Caki2 (cell line): ENCODE measurements around the gene ZYX. TPM values are rescaled to one million over a fixed set of nuclear protein-coding genes. Genes with fewer than 3 reads are reported as not detected.
"Not testable (repeated sequence)": the region's sequence is repeated elsewhere in the genome, so short reads cannot be mapped to it uniquely, and the experiment has no call there.

Experiments
- DNase-seq: peaks from one replicate; pipeline ENCODE4 v3.0.0-alpha.2; 2015; ENCODE audit warnings: low read depth
- in situ Hi-C: cut with HindIII; loops from 2 replicates; pipeline ENCODE4 v1.10.0; 2016; ENCODE audit warnings: low sequenced_read_pairs, low pct_unique_long_range_greater_than_20kb, mixed read lengths
- total RNA-seq: library from RNA; depleted of rRNA; stranded (reverse); fragments of >200 nt; shearing (Covaris generic); gene quantifications from 2 replicates; pipeline ENCODE4 v1.2.3, GENCODE V29; 2014; ENCODE audit warnings: low replicate concordance

Gene ZYX
- total RNA-seq, 1 experiment from 2014 or later: 23.2 TPM

- DNase-seq: no peak
- in situ Hi-C loops: no loop called here
Measured at GRCh38 chr7:143392875-143393266, 11.7 kb downstream of the ZYX start.

- in situ Hi-C loops: no loop called here
- no peak for DNase-seq
Measured at GRCh38 chr7:143393267-143394041, 12.3 kb downstream of the ZYX start.

GRCh38 chr7:143394068-143394467 is 12.9 kb downstream of the ZYX start:
- in situ Hi-C loops: no loop called here
- DNase-seq: no peak

DNA sequence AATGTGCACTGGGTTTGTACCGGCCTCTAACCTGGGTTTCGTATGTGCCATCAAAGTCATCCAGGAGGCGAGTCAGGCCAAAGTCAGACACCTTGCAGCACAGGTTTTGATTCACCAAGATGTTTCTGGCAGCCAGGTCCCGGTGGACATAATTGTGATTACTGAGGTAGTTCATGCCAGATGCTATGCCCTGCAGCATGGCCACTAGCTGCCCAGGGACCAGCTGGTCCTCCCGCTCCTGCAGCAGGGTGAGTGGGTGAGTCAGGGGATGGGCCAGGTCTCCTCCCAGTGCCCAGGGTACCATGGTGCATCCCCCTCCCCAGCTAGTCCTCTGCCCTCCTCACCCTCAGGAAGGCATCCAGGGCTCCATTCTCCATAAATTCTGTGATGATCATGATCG is 13.6 kb downstream of the ZYX start:
- DNase-seq: no peak
- in situ Hi-C loops: no loop called here

DNA sequence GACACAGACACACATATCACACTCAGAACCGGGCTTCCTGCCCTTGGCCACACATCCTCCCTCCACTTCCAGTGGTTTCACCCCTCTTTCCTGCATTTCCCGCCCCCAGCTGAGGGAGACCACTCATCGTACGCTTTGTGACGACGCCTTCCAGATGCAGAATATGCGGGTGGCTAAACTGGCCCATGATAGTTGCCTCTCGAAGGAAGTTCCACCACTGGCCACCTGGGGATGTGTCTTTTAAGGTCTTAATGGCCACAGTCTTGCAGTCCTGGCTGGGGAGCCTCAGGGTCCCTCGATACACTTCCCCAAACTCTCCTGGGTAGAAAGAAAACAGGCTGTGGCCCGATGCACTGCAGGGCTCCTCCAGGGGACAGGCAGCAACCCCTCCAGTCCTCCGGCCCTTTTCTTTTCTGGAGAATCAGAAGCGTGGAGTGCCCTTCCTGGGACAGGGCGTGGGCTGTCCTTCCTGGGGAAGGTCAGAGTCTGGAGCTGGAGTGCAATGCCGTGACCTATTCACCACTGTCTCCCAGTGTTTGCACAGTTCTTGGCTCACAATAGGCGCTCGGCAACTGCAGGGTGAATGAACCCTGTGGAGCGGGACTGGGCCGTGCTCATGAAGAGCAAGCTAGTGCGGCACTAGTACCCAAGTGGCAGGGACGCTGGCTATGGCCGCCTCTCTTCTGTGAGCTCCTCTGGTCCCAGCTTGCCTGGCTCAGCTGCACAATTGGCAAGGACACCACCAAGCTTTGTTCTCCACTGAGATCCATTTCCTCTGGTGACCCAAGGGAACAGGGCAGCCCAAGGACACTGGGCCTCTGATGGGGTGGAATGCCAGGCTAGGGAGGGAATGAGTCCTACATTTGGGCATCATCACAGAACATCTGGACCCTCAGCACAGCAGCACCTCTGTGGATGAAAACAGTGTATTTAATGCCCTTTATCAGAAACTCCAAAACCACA is 14.3 kb downstream of the ZYX start:
- in situ Hi-C loops: no loop called here
- DNase-seq: no peak

- in situ Hi-C loops: no loop called here
- no peak for DNase-seq
Measured at GRCh38 chr7:143396182-143396581, 15.0 kb downstream of the ZYX start.

DNA sequence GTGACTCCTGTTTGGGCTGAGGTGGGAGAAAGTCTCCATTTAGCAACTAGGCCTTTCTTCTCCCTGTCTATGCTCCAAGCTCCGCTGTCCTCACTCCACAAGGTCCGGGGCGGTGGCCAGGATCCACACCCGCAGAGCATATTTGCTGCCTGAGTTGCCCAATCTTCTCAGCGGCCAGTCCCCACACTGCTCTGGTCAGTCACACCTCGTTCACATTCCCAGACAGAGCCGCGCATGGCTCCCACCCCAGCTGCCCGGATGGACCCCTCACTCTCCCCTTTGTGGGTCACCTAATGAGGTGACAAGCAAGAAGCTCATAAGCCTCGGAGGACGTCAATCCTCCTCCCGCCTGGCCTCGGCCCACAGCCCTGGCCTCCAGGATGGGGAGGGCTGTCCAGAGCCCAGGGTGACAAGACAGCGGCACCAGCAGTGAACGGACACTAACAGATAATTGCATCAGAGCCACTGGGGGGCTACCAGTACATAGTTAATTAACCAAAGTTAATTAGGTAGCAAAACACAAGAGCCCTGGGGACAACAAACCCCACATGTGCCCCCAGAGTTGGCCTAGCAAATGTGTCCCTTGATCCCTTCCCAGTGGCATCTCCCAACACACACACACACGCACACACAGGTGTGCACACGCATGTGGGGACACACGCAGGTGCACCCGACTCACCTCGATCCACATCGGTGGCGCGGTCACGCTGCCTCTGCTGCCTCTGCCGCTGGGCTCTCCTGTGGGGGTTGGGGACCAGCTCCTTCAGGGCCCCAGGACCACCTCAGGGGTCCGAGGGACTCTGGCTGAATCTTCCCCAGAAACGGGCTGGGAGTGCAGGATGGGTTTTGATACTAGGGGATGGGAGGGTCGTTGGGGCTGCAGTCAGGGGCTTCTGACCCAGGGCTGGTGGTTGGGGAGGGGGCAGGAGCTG is 15.7 kb downstream of the ZYX start:
- no peak for DNase-seq
- in situ Hi-C loops: no loop called here

DNA sequence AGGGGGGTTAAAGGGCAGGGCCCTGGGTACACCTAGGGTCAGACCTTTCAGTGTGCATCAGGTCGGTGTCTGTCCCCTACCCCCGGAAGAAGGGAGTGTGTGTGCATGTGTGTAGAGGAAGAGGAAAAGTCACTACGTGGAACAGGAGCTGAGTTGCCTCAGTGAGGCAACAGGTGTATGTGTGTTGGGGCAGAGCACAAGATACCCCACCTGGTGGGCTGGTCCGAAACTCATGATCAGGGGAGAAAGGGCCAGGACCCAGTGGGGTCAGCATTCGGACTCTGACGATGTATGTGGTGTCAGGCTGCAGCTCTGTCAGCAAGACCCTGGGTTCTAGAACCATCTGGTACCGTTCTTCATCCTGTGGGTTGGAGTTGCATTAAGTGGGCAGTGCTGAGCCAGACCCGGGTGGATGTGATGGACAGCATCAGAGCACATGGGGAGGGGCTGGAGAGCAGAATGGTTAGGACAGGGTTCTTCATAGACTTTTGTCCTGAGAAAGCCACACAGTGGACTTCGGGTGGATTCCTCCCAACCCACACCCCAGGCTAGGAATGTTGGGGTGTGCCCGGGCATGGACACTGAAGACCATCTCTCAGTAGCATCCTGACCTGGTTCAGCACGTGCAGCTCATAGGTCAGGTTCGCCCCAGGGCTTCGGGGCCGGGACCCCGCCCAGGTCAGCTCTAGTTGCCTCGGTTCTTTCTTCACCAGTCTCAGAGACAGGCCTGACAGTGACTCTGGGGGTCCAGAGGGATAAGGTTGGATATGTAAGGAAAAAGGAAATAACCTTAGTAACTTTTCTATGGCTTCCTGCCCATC is 16.8 kb downstream of the ZYX start:
- in situ Hi-C loops: no loop called here
- no peak for DNase-seq

- no peak for DNase-seq
- in situ Hi-C loops: no loop called here
Measured at GRCh38 chr7:143398616-143399015, 17.5 kb downstream of the ZYX start.

GRCh38 chr7:143399151-143399550 is 18.0 kb downstream of the ZYX start:
- DNase-seq: no peak
- in situ Hi-C loops: no loop called here

DNA sequence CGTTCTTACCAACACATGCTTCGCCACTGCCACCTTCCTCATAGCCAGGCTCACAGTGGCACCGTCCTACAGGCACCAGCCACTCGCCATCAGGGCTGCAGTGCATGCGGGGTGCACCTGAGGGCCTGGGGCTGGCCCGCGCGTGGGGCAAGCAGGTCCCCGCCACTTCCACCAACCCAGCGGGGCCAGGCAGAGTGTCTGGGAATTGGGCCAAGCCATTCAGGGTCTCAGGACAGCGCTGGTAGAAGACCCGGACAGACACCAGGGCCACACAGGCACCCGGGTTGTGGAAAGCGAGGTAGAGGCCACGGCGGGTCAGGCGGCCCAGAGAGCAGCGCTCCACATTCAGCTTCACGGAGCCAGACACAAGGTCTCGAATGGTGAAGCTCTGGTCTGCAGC is 18.5 kb downstream of the ZYX start:
- no peak for DNase-seq
- in situ Hi-C loops: no loop called here

GRCh38 chr7:143401265-143401664 is 20.1 kb downstream of the ZYX start:
- in situ Hi-C loops: no loop called here
- DNase-seq: no peak

- in situ Hi-C loops, DNase-seq: not testable (repeated sequence)
Measured at GRCh38 chr7:143402233-143402632, 21.1 kb downstream of the ZYX start.

DNA sequence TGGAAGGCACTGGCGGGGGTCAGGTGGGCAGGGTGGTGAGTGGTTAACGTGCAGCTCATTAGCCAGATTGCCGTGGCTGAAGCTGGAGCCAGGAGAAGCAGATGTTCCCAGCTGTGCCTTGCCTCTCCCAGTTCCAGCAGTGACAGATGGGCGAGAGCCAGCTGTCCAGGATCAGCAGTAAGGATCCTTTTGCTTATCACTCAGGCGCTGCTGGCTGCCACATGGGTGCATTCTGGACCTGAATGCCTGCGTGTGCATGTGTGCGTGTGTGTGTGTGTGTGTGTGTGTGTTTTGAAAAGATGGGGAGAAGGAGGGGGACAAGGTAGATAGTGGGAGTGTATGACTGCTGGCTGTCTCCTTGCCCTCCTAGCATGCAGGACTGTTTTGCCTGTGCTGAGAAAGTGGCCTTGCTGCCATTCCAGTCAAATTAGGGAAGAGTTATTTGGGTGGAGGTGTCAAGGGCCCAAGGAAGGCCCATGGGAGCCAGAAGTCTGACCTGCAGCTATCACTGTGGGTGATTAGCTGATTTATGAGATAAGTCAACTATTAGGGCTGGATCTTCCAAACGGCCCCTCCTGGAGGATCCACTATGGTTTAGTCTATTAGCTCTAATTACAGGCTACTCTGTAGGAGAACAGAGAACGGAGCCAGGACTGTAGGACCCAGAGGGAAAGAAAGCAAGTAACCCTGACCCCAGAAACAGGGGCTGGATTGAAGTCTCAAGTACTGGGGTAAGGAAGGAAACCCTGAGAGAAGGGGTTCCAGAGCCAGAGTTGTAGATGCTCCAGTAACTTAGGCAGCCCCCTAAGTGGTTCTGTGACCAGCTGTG is 24.2 kb downstream of the ZYX start:
- in situ Hi-C loops: no loop called here
- no peak for DNase-seq

- in situ Hi-C loops: no loop called here
- no peak for DNase-seq
Measured at GRCh38 chr7:143406002-143406357, 24.8 kb downstream of the ZYX start.

DNA sequence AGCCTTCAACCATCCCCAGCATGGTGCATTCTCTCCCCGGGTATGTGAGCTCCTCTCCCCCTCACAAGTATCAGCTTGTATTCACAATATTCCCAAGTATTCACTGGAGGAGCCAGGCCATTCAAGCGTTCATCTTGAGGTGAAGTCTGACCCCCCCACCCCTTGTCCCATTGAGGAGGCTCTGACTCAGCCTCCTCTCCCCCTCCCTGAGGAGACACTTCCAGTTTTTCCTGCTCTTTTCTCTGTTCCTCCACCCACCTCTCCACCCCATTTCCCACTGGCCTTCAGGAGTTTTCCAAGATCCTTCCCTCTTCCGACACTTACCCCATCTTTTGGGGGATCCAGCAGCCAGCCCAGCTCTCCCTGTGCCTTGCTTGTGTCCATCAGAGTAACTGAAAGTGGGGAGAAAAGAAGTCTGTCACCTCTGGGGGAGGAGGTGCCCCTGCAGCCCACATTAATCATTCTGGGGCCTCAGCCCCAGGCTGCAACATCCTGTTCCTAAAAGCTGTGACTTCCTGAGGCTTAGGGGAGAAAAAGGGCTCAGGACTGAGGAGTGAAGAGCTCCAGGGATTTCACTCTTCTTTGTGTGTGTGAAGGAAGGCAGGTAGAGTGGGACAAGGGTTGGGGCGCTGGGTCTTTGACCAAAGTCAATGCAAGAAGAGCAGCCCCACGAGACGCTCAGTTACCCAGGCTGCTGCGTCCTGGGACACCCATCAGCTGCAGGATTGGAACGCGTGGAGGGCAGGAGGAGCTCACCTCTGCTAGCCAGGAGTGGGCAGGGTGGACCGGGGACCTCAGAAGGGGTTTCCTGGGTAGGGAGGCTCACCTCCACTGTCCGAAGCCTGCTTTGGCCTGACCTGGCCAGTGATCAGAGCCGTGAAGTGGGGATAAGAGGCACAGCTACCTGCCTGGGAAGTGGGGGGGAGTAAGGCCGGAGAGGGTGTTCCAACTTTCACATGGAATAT is 26.4 kb downstream of the ZYX start:
- in situ Hi-C loops: no loop called here
- DNase-seq: no peak
